Erythroblast (primary cell): Measurements from ENCODE around the gene PTN.
"Not testable (repeated sequence)": the region's sequence is repeated elsewhere in the genome, so short reads cannot be mapped to it uniquely, and the experiment has no call there.

Experiments used
- DNase-seq, 2 experiments: peaks; one replicate each; lab custom pipeline; 2025; lab: John Stamatoyannopoulos, UW
- GATA1 ChIP-seq: IDR thresholded peaks from 2 replicates; pipeline ENCODE4 v1.6.1; 2011; ENCODE audit warnings: low read depth, mild to moderate bottlenecking, control low read depth, low read length, moderate library complexity
- POLR2A ChIP-seq: IDR thresholded peaks from 2 replicates; pipeline ENCODE4 v1.6.1; 2011; ENCODE audit warnings: mild to moderate bottlenecking, low read length

Gene PTN

DNA sequence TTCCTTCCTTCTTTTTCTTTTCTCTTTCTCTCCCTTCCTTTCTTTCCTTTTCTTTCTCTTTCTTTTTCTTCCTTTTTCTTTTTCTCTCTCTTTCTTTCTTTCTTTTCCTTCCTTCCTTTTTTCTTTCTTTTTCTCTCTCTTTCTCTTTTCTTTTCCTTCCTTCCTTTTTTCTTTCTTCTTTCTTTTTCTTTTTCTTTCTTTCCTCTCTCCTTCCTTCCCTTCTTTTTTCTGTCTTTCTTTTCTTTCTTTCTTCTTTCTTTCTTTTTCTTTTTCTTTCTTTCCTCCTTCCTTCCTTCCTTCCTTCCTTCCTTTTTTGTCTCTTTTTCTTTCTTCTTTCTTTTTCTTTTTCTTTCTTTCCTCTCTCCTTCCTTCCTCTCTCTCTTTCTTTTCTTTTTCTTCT is 136.8 kb downstream of the PTN start:
- TF ChIP-seq GATA1, result no peak
- DNase-seq, result no peak

DNA sequence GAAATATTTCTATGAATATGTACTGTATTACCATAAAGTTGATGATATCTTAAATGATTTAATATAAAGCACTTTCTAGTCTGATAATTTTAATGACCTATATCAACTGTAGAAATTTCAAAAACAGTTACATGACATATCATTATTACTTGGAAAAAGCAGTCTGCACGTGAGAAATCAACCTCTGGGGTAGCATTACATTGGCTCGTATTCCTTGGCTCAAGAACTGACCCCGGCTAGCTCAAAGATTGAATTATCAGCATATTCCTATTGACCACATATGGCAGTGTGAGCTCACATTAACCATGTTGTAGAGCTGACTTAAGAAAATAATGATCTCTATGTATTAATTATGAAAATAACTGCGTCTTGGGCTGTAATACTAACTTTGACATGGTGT is 139.3 kb downstream of the PTN start:
- TF ChIP-seq POLR2A, result no peak
- no peak for TF ChIP-seq GATA1
- no peak for DNase-seq

DNA sequence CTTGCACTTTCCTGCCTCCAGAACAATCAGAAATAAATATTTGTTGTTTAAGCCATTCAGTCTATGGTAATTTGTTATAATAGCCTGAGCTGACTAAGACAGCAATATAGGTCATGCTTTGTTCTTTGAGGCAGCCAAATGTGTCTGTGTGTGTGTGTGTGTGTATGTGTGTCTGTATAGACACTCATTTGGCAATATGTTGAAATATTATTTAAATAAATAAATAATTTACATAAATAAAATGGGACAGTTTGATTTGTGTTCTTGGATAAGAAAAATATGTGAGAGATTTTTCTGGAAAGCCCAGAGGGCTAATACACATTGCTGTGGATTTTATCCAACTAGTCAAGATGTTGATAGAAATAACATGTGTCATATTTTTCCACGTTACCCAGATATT is 140.2 kb downstream of the PTN start:
- no peak for DNase-seq
- TF ChIP-seq GATA1, result no peak

DNA sequence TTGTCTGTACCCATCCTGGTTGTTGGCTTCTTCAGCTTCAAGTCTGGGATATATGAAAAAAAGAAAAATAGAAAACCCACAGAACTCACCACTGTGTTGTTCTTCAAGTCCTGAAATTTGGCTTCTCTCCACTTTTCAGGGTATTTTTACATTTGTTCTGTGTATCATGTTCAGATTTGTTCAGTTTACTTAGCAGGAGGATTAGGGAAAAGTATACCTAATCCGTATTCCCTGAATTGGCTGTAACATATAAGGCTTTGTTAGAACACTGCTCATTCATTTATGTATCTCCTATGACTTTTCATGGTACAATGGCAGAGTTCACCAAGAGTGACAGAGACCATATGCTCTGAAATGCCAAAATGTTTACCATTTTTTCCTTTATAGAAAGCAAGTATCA is 146.9 kb downstream of the PTN start:
- no peak for TF ChIP-seq GATA1
- no peak for TF ChIP-seq POLR2A
- DNase-seq, result no peak

DNA sequence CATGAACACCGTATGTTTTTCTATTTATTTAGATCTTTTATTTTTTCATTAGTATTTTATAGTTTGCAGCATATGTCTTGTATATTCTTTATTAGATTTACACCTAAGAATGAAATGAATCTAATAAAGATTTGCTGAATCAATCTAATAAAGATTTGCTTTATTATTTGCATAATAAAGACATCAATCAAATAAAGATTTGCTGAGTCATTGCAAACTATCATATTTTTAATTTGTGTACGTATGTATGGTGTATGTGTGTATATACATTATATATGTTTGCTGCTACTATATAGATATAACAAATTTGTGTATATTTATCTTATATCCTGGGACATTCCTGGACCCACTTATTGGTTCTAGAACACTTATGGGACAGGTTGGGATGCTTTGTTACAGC is 147.5 kb downstream of the PTN start:
- TF ChIP-seq POLR2A, result no peak
- no peak for TF ChIP-seq GATA1

DNA sequence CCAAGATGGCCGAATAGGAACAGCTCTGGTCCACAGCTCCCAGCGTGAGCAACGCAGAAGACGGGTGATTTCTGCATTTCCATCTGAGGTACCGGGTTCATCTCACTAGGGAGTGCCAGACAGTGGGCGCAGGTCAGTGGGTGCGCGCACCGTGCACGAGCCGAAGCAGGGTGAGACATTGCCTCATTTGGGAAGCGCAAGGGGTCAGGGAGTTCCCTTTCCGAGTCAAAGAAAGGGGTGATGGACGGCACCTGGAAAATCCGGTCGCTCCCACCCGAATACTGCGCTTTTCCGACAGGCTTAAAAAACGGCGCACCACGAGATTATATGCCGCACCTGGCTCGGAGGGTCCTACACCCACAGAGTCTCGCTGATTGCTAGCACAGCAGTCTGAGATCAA is 161.9 kb downstream of the PTN start:
- not testable (repeated sequence) for DNase-seq

More for the DNA sequence above, 147.5 kb downstream of the PTN start:
- DNase-seq, result no peak
